ENCODE measurements around the gene EPS8L3. TPM values are rescaled to one million over a fixed set of nuclear protein-coding genes. Genes with fewer than 3 reads are reported as not detected.
"Not testable (repeated sequence)": the region's sequence is repeated elsewhere in the genome, so short reads cannot be mapped to it uniquely, and the experiment has no call there.

The EPS8L3 gene
- total and polyA plus RNA-seq, 7 donors = 1.1 to 212 (median 81.7) TPM; not detected in 2

DNA sequence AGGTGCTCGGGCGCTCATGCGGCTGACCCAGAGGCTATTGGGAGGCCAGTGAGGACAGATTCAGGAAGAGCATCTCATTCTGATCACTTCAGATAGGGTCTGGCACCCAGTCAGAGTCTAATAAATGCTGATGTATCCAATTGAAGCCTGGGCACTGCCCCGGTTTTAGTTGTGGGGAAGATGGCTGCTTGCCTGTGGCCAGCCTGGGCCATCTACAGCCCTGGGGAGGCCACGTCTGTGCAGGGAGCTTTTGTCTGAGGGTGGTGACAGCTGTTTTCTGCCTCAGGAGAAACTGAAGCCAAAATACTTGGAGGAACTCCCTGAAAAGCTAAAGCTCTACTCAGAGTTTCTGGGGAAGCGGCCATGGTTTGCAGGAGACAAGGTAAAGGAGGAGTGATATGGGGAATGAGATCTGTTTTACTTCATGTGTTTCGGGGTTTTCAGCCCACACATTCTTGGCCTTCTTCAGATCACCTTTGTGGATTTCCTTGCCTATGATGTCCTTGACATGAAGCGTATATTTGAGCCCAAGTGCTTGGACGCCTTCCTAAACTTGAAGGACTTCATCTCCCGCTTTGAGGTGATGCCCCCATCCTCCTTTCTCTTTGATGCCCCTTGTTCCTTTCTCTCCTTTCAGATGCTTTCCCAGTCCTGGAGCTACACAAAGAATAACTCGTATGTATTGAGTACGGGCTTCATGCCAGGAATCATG is 48.9 kb downstream of the EPS8L3 start:
- WGBS, 2 donors = 88 to 94% methylated on average over 12 of the region's 12 CpGs
- Histone ChIP-seq H3K27ac (no peak overlapping the region), H3K36me3 (no peaks in the 10 kb centered on the region), H3K27me3 (peaks cover 0 to 4% (median 0%) of the 10 kb centered on the region in 3 donors), H3K4me3 (no peak overlapping the region), H3K9me3 (no peaks in the 10 kb centered on the region), H3K4me1 (peaks cover 0 to 11% (median 0%) of the 10 kb centered on the region in 4 donors)
- intact Hi-C loops (cut with DNase I) = no loop called here
- no peak for TF ChIP-seq POLR2A (IDR thresholded peaks at IDR 0.05)
- DNase-seq = no peak

DNA sequence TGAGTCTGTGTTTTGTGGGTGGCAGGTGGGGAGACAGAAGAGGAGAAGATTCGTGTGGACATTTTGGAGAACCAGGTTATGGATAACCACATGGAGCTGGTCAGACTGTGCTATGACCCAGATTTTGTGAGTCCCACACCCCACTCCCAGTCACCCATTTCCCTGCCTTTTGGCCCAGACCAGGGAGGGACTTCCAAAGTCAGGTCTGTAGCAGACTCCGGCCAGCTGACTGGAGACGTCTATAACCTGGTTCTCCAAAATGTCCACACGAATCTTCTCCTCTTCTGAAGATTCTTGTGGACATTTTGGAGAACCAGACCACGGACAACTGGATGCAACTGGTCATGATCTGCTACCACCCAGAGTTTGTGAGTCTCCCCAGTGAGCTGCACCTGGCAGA is 50.1 kb downstream of the EPS8L3 start:
- H3K9me3 ChIP-seq = no peaks in the 10 kb centered on the region
- 93 to 94% methylated on average over 5 of the region's 5 CpGs for WGBS, 2 donors
- H3K4me1 ChIP-seq = peaks cover 0 to under 1% (median 0%) of the 10 kb centered on the region in 4 donors
- H3K27me3 ChIP-seq = peaks cover 0 to 4% (median 0%) of the 10 kb centered on the region in 3 donors
- intact Hi-C loops (cut with DNase I) = no loop called here
- TF ChIP-seq POLR2AphosphoS5 (IDR thresholded peaks at IDR 0.05) (no peak), EP300 (IDR thresholded peaks at IDR 0.05) (no peak), CTCF (IDR thresholded peaks at IDR 0.05) (no peak), POLR2A (IDR thresholded peaks at IDR 0.05) (no peak)
- DNase-seq = no peak
- no peak overlapping the region for H3K27ac ChIP-seq
- no peaks in the 10 kb centered on the region for H3K36me3 ChIP-seq
- no peak overlapping the region for H3K4me3 ChIP-seq

DNA sequence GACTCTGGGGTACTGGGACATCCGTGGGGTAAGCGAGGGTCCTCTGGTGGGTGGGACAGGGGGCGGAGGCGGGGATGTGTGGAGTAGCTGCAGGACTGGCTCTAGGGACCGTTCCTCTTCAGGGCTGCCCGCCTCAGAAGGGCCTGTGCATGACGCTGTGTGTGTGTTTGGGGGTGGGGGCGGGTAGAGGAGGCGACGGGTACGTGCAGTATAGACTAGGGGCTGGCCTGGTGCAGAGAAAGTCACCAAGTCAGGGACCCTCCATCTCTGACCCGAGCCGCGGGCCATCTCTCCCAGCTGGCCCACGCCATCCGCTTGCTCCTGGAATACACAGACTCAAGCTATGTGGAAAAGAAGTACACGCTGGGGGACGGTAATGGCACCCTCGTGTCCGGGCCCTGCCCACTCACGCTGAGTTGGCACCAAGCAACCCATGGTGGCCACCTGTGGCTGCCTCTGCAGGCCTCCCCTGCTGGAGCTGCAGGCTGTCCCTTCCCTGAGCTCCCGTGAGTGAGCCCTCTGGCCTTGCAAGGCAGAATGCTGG is 51.3 kb downstream of the EPS8L3 start:
- WGBS, 2 donors = 59 to 83% methylated on average over 22 of the region's 22 CpGs
- H3K9me3 ChIP-seq = no peaks in the 10 kb centered on the region
- peak overlapping the region in 1 of 4 donors; percentile 31 for H3K27ac ChIP-seq
- TF ChIP-seq POLR2AphosphoS5 (IDR thresholded peaks at IDR 0.05) = no peak
- no peak for TF ChIP-seq POLR2A (IDR thresholded peaks at IDR 0.05)
- no peak for TF ChIP-seq EP300 (IDR thresholded peaks at IDR 0.05)
- TF ChIP-seq CTCF (IDR thresholded peaks at IDR 0.05) = no peak
- DNase-seq = no peak
- H3K4me1 ChIP-seq = no peaks in the 10 kb centered on the region
- H3K36me3 ChIP-seq = no peaks in the 10 kb centered on the region
- peaks cover 0 to 4% (median 0%) of the 10 kb centered on the region in 3 donors for H3K27me3 ChIP-seq
- H3K4me3 ChIP-seq = peak overlapping the region; percentile 5 to 39 (median 32)
- intact Hi-C loops (cut with DNase I) = no loop called here

DNA sequence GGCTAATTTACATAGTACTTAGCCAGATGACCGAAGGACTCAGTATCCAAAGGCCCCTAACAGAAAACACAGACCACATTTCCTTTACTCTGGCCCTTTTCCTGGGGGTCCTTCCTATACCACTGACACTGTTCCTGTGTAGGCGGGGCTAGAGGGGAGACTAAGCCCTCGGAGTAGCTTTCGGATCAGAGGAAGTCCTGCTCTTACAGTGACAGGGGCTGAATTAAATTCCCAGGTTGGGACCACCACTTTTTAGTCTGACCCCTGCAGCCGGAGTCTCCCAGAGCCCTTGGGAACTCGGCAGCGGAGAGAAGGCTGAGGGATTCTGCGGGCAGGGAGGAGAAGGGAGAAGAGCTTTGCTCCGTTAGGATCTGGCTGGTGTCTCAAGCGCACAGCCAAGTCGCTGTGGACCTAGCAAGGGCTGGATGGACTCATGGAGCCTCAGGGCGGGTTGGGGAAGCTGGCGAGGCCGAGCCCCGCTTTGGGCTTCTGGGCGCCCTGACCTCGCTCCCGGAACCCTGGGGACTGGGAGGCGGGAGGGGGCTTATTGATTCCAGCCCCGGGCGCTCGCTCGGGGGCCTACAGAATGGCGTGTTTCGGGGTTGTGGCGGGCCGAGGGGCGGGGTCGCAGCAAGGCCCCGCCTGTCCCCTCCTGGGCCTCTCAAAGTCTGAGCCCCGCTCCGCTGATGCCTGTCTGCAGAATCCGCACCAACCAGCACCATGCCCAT is 52.0 kb downstream of the EPS8L3 start, which contains the start of gene GSTM5:
Gene GSTM5, plus strand, starts transcription at position 659 of the 728 bp plus-strand sequence. Its CDS starts 62 bp downstream, at position 721.
- H3K4me1 ChIP-seq; H3K36me3 ChIP-seq; H3K9me3 ChIP-seq; H3K27me3 ChIP-seq; DNase-seq; intact Hi-C loops (cut with DNase I): not testable (repeated sequence)
- H3K4me3 ChIP-seq = peak within 1 kb of the TSS; percentile 5 to 39 (median 32)
- 29 to 74% methylated on average over 33 of the region's 33 CpGs for WGBS, 2 donors
- peak within 1 kb of the TSS in 2 of 4 donors; percentile 31 to 38 for H3K27ac ChIP-seq

GRCh38 chr1:109709822-109710221 is 53.9 kb downstream of the EPS8L3 start:
- H3K9me3 ChIP-seq; H3K27ac ChIP-seq; intact Hi-C loops (cut with DNase I); H3K4me1 ChIP-seq; H3K4me3 ChIP-seq; H3K36me3 ChIP-seq; DNase-seq; H3K27me3 ChIP-seq: not testable (repeated sequence)

GRCh38 chr1:109708949-109709348 is 54.8 kb downstream of the EPS8L3 start:
- H3K9me3 ChIP-seq; H3K4me1 ChIP-seq; DNase-seq; H3K27me3 ChIP-seq; intact Hi-C loops (cut with DNase I); H3K36me3 ChIP-seq; H3K4me3 ChIP-seq; H3K27ac ChIP-seq: not testable (repeated sequence)
- 84 to 85% methylated on average over 4 of the region's 4 CpGs for WGBS, 2 donors

All from sigmoid colon (tissue), 7 donors.